Neural cell (in vitro differentiated cells): ENCODE data around the gene RSF1. TPM values are rescaled to one million over a fixed set of nuclear protein-coding genes. Genes with fewer than 3 reads are reported as not detected.

Experiments used
- H2AFZ ChIP-seq: fragments of 200-600, 300-800 bp; sonication (generic), shearing (Covaris generic); 2 replicates; pipeline ENCODE4 v1.6.0; 2014; ENCODE audit warnings: low read depth, mild to moderate bottlenecking, antibody characterized with exemption, low read length, moderate library complexity
- H3F3A ChIP-seq: fragments of 200-600 bp; shearing (Covaris generic); 2 replicates; pipeline ENCODE4 v1.6.1; 2016; ENCODE audit warnings: mild to moderate bottlenecking, moderate library complexity, mixed read lengths, antibody characterized with exemption, low read length; ENCODE audit not compliant: insufficient read depth, poor library complexity, severe bottlenecking
- H3K27ac ChIP-seq: fragments of 200-600, 300-800 bp; sonication (generic), shearing (Covaris generic); 2 replicates; pipeline ENCODE4 v1.5.1; 2014; ENCODE audit warnings: mild to moderate bottlenecking, low read length, moderate library complexity
- H3K27me3 ChIP-seq: fragments of 300-800, 200-600 bp; sonication (generic), shearing (Covaris generic); 2 replicates; pipeline ENCODE4 v1.6.0; 2014; ENCODE audit warnings: mild to moderate bottlenecking, low read depth, low read length, moderate library complexity; ENCODE audit not compliant: insufficient read depth
- H3K36me3 ChIP-seq: fragments of 300-800, 200-600 bp; sonication (generic), shearing (Covaris generic); 2 replicates; pipeline ENCODE4 v1.5.1; 2014; ENCODE audit warnings: mild to moderate bottlenecking, antibody characterized with exemption, low read length, moderate library complexity; ENCODE audit not compliant: insufficient read depth
- H3K4me2 ChIP-seq: fragments of 300-800, 200-600 bp; sonication (generic), shearing (Covaris generic); 2 replicates; pipeline ENCODE4 v1.6.0; 2014; ENCODE audit warnings: mild to moderate bottlenecking, low read length
- H3K4me3 ChIP-seq: fragments of 300-800, 200-600 bp; sonication (generic), shearing (Covaris generic); 2 replicates; pipeline ENCODE4 v1.5.1; 2014; ENCODE audit warnings: mild to moderate bottlenecking, low read length, moderate library complexity
- H3K79me2 ChIP-seq: fragments of 200-600 bp; shearing (Covaris generic); replicated peaks from 2 replicates; pipeline ENCODE4 v1.6.0; 2014; ENCODE audit warnings: mild to moderate bottlenecking, low read length, moderate library complexity; ENCODE audit not compliant: insufficient read depth
- H3K9ac ChIP-seq: fragments of 300-800, 200-600 bp; sonication (generic), shearing (Covaris generic); 2 replicates; pipeline ENCODE4 v1.6.1; 2016; ENCODE audit warnings: mild to moderate bottlenecking, low read length, mixed read lengths
- H3K9me2 ChIP-seq: fragments of 200-600 bp; shearing (Covaris generic); 2 replicates; pipeline ENCODE4 v1.6.1; 2016; ENCODE audit warnings: mild to moderate bottlenecking, low read length, mixed read lengths; ENCODE audit not compliant: insufficient read depth
- H3K9me3 ChIP-seq: fragments of 200-600, 300-800 bp; sonication (generic), shearing (Covaris generic); 2 replicates; pipeline ENCODE4 v1.6.1; 2016; ENCODE audit warnings: mild to moderate bottlenecking, mixed run types, low read length, moderate library complexity, mixed read lengths
- H4K20me1 ChIP-seq: fragments of 200-600 bp; shearing (Covaris generic); 2 replicates; pipeline ENCODE4 v1.6.1; 2016; ENCODE audit warnings: mild to moderate bottlenecking, mixed run types; ENCODE audit not compliant: insufficient read depth
- EP300 ChIP-seq: fragments of 450-650 bp; conservative IDR thresholded peaks from 2 replicates; pipeline ENCODE4 v1.6.1; 2014; ENCODE audit warnings: antibody characterized with exemption, mild to moderate bottlenecking, moderate library complexity; ENCODE audit not compliant: poor library complexity, severe bottlenecking
- EZH2 ChIP-seq: fragments of 200-600, 300-800 bp; shearing (Covaris generic), sonication (generic); IDR thresholded peaks from 2 replicates; pipeline ENCODE4 v1.6.1; 2014; ENCODE audit warnings: antibody characterized with exemption, low read length, borderline replicate concordance, mild to moderate bottlenecking; ENCODE audit not compliant: insufficient read depth, poor library complexity, severe bottlenecking
- MXI1 ChIP-seq: fragments of 450-650 bp; conservative IDR thresholded peaks from 2 replicates; pipeline ENCODE4 v1.6.1; 2014; ENCODE audit warnings: antibody characterized with exemption, mild to moderate bottlenecking; ENCODE audit not compliant: poor library complexity, severe bottlenecking
- POLR2AphosphoS5 ChIP-seq: IDR thresholded peaks from 2 replicates; pipeline ENCODE4 v1.6.1; 2012
- RAD21 ChIP-seq: fragments of 450-650 bp; conservative IDR thresholded peaks from 2 replicates; pipeline ENCODE4 v1.6.1; 2014; ENCODE audit warnings: antibody characterized with exemption, mild to moderate bottlenecking, moderate library complexity
- SMC3 ChIP-seq: fragments of 450-650 bp; conservative IDR thresholded peaks from 2 replicates; pipeline ENCODE4 v1.6.1; 2014; ENCODE audit warnings: antibody characterized with exemption, mild to moderate bottlenecking, moderate library complexity; ENCODE audit not compliant: poor library complexity
- TAF1 ChIP-seq: IDR thresholded peaks from 2 replicates; pipeline ENCODE4 v1.6.1; 2012; ENCODE audit warnings: low read depth
- polyA plus RNA-seq: library from polyadenylated mRNA; depleted of rRNA; stranded (reverse); fragments of >200 nt; gene quantifications from 2 replicates; pipeline ENCODE4 v1.2.3, GENCODE V29; 2014
- TF ChIP-seq, protein P1 (sequence below): IDR thresholded peaks from 2 replicates; pipeline ENCODE4 v1.6.1; 2012; ENCODE audit warnings: borderline replicate concordance
- TF ChIP-seq, protein P2 (sequence below): fragments of 450-650 bp; IDR thresholded peaks from 2 replicates; pipeline ENCODE4 v1.5.1; 2014; ENCODE audit warnings: antibody characterized with exemption, mild to moderate bottlenecking, moderate library complexity; ENCODE audit not compliant: poor library complexity, severe bottlenecking

Gene RSF1
- polyA plus RNA-seq, 1 donor from 2014 or later: 19.1 TPM

DNA sequence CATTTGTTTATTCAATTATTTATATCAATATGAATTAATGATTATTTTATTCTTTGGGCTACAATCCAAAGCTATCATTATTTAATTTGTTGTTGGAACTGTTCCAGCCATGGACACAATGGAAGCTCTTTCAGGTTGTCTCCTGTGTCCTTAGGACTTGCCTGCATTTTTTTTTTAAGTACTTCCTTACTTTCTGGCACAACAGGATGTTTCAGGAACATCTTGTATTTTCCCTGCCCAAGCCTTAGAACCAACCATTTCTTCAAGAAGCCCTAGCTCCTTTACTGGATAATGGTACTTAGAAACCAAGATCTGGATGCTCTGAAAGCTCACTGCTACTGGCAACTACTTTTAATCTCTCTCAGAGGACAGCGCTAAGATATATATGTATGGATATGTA lies 125.1 kb downstream of the RSF1 start:
- Histone ChIP-seq H3F3A (no peaks in the 10 kb centered on the region), H2AFZ (no peak overlapping the region), H3K4me3 (no peak overlapping the region), H3K79me2 (no peaks in the 10 kb centered on the region), H3K9me3 (no peaks in the 10 kb centered on the region), H3K9me2 (no peaks in the 10 kb centered on the region), H3K27me3 (no peaks in the 10 kb centered on the region), H4K20me1 (no peaks in the 10 kb centered on the region), H3K27ac (no peak overlapping the region), H3K9ac (no peak overlapping the region), H3K36me3 (peaks cover 19% of the 10 kb centered on the region), H3K4me2 (no peak overlapping the region)
- TF ChIP-seq EP300 (no peak), SMC3 (no peak), RAD21 (no peak), EZH2 (no peak), TAF1 (no peak), MXI1 (no peak), POLR2AphosphoS5 (no peak)
- TF ChIP-seq, protein P1, sequence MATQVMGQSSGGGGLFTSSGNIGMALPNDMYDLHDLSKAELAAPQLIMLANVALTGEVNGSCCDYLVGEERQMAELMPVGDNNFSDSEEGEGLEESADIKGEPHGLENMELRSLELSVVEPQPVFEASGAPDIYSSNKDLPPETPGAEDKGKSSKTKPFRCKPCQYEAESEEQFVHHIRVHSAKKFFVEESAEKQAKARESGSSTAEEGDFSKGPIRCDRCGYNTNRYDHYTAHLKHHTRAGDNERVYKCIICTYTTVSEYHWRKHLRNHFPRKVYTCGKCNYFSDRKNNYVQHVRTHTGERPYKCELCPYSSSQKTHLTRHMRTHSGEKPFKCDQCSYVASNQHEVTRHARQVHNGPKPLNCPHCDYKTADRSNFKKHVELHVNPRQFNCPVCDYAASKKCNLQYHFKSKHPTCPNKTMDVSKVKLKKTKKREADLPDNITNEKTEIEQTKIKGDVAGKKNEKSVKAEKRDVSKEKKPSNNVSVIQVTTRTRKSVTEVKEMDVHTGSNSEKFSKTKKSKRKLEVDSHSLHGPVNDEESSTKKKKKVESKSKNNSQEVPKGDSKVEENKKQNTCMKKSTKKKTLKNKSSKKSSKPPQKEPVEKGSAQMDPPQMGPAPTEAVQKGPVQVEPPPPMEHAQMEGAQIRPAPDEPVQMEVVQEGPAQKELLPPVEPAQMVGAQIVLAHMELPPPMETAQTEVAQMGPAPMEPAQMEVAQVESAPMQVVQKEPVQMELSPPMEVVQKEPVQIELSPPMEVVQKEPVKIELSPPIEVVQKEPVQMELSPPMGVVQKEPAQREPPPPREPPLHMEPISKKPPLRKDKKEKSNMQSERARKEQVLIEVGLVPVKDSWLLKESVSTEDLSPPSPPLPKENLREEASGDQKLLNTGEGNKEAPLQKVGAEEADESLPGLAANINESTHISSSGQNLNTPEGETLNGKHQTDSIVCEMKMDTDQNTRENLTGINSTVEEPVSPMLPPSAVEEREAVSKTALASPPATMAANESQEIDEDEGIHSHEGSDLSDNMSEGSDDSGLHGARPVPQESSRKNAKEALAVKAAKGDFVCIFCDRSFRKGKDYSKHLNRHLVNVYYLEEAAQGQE: no peak
- TF ChIP-seq, protein P2, sequence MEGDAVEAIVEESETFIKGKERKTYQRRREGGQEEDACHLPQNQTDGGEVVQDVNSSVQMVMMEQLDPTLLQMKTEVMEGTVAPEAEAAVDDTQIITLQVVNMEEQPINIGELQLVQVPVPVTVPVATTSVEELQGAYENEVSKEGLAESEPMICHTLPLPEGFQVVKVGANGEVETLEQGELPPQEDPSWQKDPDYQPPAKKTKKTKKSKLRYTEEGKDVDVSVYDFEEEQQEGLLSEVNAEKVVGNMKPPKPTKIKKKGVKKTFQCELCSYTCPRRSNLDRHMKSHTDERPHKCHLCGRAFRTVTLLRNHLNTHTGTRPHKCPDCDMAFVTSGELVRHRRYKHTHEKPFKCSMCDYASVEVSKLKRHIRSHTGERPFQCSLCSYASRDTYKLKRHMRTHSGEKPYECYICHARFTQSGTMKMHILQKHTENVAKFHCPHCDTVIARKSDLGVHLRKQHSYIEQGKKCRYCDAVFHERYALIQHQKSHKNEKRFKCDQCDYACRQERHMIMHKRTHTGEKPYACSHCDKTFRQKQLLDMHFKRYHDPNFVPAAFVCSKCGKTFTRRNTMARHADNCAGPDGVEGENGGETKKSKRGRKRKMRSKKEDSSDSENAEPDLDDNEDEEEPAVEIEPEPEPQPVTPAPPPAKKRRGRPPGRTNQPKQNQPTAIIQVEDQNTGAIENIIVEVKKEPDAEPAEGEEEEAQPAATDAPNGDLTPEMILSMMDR: no peak

DNA sequence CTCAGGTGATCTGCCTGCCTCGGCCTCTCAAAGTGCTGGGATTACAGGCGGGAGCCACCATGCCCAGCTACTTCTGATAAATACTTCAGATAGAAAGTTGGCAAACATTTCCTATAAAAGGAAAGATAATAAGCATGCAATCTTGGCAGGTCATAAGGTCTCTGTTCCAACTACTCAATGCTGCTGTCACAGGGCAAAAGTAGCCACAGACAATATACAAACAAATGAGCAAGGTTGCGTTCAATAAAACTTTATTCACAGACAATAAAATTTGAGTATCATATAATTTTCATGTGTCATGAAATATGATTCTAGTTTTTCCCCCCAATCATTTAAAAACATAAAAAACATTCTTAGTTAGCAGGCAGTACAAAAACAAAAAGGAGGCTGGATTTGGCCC lies 129.9 kb downstream of the RSF1 start:
- Histone ChIP-seq H3K9me2 (no peaks in the 10 kb centered on the region), H3K36me3 (peaks cover 10% of the 10 kb centered on the region), H3K27ac (no peak overlapping the region), H3K27me3 (no peaks in the 10 kb centered on the region), H3K9me3 (no peaks in the 10 kb centered on the region), H3K4me3 (no peak overlapping the region), H3K9ac (no peak overlapping the region), H3K4me2 (no peak overlapping the region), H3K79me2 (no peaks in the 10 kb centered on the region), H4K20me1 (no peaks in the 10 kb centered on the region), H3F3A (no peaks in the 10 kb centered on the region), H2AFZ (no peak overlapping the region)
- TF ChIP-seq, protein P2: no peak
- TF ChIP-seq MXI1: no peak
- TF ChIP-seq TAF1: no peak
- no peak for TF ChIP-seq EZH2
- TF ChIP-seq POLR2AphosphoS5: no peak
- TF ChIP-seq, protein P1: no peak
- TF ChIP-seq RAD21: no peak
- no peak for TF ChIP-seq SMC3
- no peak for TF ChIP-seq EP300
